Stomach (tissue), 9 donors: ENCODE data around the gene FURIN. TPM values are rescaled to one million over a fixed set of nuclear protein-coding genes. Genes with fewer than 3 reads are reported as not detected.

ENCODE experiments used
- DNase-seq, 2 donors: peaks; one replicate each; pipeline versions ENCODE4 v3.0.0 to v3.0.0-alpha.2; 2013 to 2019
- H3K27ac ChIP-seq, 5 donors: fragments of 200-600 bp in 4 of 5; sonication (generic) in 4 of 5; one replicate each; pipeline ENCODE4 v1.5.1; 2013 to 2019; ENCODE audit warnings: mild to moderate bottlenecking in 1 of 5, moderate library complexity in 1 of 5
- H3K27me3 ChIP-seq, 3 donors: fragments of 200-600 bp; sonication (generic); one replicate each; pipeline ENCODE4 v1.5.1; 2017 to 2019; ENCODE audit warnings: mixed run types in 1 of 3
- H3K36me3 ChIP-seq, 4 donors: fragments of 200-600 bp; sonication (generic); 1 replicate in 3 of 4; 2 replicates in 1 of 4; pipeline ENCODE4 v1.5.1; 2016 to 2019
- H3K4me1 ChIP-seq, 4 donors: fragments of 200-600 bp; sonication (generic); one replicate each; pipeline ENCODE4 v1.5.1; 2016 to 2019
- H3K4me3 ChIP-seq, 4 donors: fragments of 200-600 bp; sonication (generic) in 3 of 4; one replicate each; pipeline ENCODE4 v1.5.1; 2016 to 2019; ENCODE audit warnings: mild to moderate bottlenecking in 1 of 4
- H3K9me3 ChIP-seq, 4 donors: fragments of 200-600 bp; sonication (generic); one replicate each; pipeline ENCODE4 v1.5.1; 2016 to 2019
- EP300 ChIP-seq: sonication (generic); formaldehyde crosslinking; IDR thresholded peaks from one replicate; pipeline ENCODE4 v1.6.1; 2017; ENCODE audit warnings: antibody characterized with exemption
- POLR2A ChIP-seq, 4 donors: fragments of 450-650 bp; IDR thresholded peaks; one replicate each; pipeline ENCODE4 v1.6.1; 2016; ENCODE audit warnings: antibody characterized with exemption in 4 of 4, control low read depth in 2 of 4, mild to moderate bottlenecking in 1 of 4, moderate library complexity in 1 of 4
- POLR2AphosphoS5 ChIP-seq, 3 donors: sonication (generic); formaldehyde crosslinking; IDR thresholded peaks; one replicate each; pipeline ENCODE4 v1.6.1; 2016; ENCODE audit warnings: antibody characterized with exemption in 3 of 3
- WGBS, 5 donors: extraction: QIAGEN DNeasy Blood & Tissue Kit in 3 of 5; methylation state at CpG; one replicate each; pipeline versions ENCODE4 v1.1.5 to v1.1.7; 2013 to 2018; 5-methylcytosine and 5-hydroxymethylcytosine counted together
- intact Hi-C: fragments of 100-400 bp; cut with DNase I; formaldehyde crosslinking; loops from one replicate; pipeline ENCODE4 v1.15.1; 2023; ENCODE audit warnings: low total_unique reads
- polyA plus RNA-seq, 3 donors: library from polyadenylated mRNA; stranded (reverse); fragments of 200-250 nt; gene quantifications; one replicate each; pipeline ENCODE4 v1.2.3, GENCODE V29; 2013
- total RNA-seq, 5 donors: library from RNA; depleted of rRNA; stranded (reverse); fragments of >200 nt; gene quantifications; one replicate each; pipeline versions ENCODE4 v1.1.0 to v1.2.3, GENCODE V29; 2014 to 2016
- TF ChIP-seq, protein P1 (sequence below), 7 experiments: fragments of 450-650 bp in 4 of 7; fragments of 200-600 bp in 3 of 7; sonication (generic) in 3 of 7; IDR thresholded peaks; one replicate each; pipeline ENCODE4 v1.5.1; 2016 to 2019; ENCODE audit warnings: antibody characterized with exemption in 7 of 7, control low read depth in 2 of 7, mild to moderate bottlenecking in 1 of 7
- donor health status: healthy with polysubstance abuse.
- donor health status: Bipolar disorder and iron deficiency.
- donor health status: healthy.

FURIN gene
- total and polyA plus RNA-seq, 8 donors: 13.7 to 81.1 (median 43.2) TPM

GRCh38 chr15:90836296-90836871 is 32.0 kb upstream of the FURIN start:
- TF ChIP-seq EP300 (no peak), POLR2A (IDR thresholded peaks at IDR 0.05) (no peak), POLR2AphosphoS5 (IDR thresholded peaks at IDR 0.05) (no peak)
- TF ChIP-seq, protein P1, sequence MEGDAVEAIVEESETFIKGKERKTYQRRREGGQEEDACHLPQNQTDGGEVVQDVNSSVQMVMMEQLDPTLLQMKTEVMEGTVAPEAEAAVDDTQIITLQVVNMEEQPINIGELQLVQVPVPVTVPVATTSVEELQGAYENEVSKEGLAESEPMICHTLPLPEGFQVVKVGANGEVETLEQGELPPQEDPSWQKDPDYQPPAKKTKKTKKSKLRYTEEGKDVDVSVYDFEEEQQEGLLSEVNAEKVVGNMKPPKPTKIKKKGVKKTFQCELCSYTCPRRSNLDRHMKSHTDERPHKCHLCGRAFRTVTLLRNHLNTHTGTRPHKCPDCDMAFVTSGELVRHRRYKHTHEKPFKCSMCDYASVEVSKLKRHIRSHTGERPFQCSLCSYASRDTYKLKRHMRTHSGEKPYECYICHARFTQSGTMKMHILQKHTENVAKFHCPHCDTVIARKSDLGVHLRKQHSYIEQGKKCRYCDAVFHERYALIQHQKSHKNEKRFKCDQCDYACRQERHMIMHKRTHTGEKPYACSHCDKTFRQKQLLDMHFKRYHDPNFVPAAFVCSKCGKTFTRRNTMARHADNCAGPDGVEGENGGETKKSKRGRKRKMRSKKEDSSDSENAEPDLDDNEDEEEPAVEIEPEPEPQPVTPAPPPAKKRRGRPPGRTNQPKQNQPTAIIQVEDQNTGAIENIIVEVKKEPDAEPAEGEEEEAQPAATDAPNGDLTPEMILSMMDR (IDR thresholded peaks at IDR 0.05): no peak
- no peaks in the 10 kb centered on the region for H3K27me3 ChIP-seq
- DNase-seq: no peak

GRCh38 chr15:90837094-90837493 is 31.3 kb upstream of the FURIN start:
- Histone ChIP-seq H3K9me3 (no peaks in the 10 kb centered on the region), H3K27ac (no peak overlapping the region), H3K27me3 (no peaks in the 10 kb centered on the region), H3K4me1 (peaks cover 12 to 32% (median 22%) of the 10 kb centered on the region in 4 donors), H3K36me3 (no peaks in the 10 kb centered on the region), H3K4me3 (no peak overlapping the region)
- no peak for TF ChIP-seq EP300
- TF ChIP-seq, protein P1 (IDR thresholded peaks at IDR 0.05): no peak
- no peak for DNase-seq
- intact Hi-C loops: no loop called here
- WGBS, 5 donors: 80 to 90% (median 86%) methylated on average over 11 of the region's 11 CpGs

More at GRCh38 chr15:90836296-90836871, 32.0 kb upstream of the FURIN start:
- no peak overlapping the region for H3K27ac ChIP-seq
- intact Hi-C loops: no loop called here
- WGBS, 5 donors: 60 to 80% (median 76%) methylated on average over 7 of the region's 7 CpGs
- no peaks in the 10 kb centered on the region for H3K9me3 ChIP-seq
- H3K4me1 ChIP-seq: peaks cover 12 to 32% (median 22%) of the 10 kb centered on the region in 4 donors
- H3K36me3 ChIP-seq: no peaks in the 10 kb centered on the region
- H3K4me3 ChIP-seq: no peak overlapping the region

DNA sequence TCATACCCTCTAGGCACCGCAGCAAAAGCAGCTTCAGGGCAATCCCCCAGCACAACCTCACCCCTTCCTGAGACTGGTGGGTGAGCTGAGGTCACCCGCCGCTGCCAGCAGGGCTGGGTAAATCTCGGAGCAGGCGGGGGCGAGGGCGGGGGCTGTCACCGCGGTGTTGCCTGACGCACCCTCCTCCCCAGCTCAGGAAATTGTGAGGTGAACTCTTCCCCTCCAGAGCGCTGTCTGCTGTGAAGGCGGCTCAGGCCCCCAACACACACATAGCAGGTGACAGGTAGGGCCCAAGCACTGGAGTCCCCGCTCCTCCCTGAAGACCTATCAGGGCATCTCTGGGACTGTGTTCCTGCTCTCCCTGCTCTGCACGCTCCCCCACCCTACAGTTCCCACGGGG is 30.2 kb upstream of the FURIN start:
- Histone ChIP-seq H3K27ac (no peak overlapping the region), H3K36me3 (no peaks in the 10 kb centered on the region), H3K27me3 (no peaks in the 10 kb centered on the region), H3K9me3 (no peaks in the 10 kb centered on the region), H3K4me3 (no peak overlapping the region), H3K4me1 (peaks cover 12 to 32% (median 22%) of the 10 kb centered on the region in 4 donors)
- WGBS, 5 donors: 48 to 83% (median 49%) methylated on average over 3 to 15 of the region's 15 CpGs
- TF ChIP-seq EP300 (no peak), POLR2A (IDR thresholded peaks at IDR 0.05) (no peak)
- intact Hi-C loops: no loop called here
- DNase-seq: peak in 1 of 2 donors; percentile 75

DNA sequence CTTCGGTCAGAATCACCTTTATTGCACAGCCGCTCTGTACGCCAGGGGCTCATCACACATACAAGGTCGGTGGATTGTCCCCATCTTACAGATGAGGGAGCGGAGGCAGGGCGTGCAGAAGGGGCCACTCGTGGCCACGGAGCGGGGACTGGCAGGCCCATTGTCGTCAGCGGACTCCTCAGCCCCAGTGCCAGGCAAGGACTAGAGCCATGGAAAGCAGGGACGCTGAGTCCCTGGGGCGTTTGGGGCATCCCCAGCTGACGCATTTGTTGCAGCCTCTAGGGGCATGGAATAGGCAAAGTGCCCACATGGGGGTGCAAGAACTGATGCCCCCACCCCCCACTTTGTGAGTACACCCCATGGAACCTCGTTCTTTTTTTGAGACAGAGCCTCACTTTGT is 29.8 kb upstream of the FURIN start:
- H3K4me3 ChIP-seq: no peak overlapping the region
- DNase-seq: no peak
- WGBS, 5 donors: 74 to 86% (median 84%) methylated on average over 15 of the region's 15 CpGs
- H3K9me3 ChIP-seq: no peaks in the 10 kb centered on the region
- TF ChIP-seq EP300 (no peak), POLR2A (IDR thresholded peaks at IDR 0.05) (no peak), POLR2AphosphoS5 (IDR thresholded peaks at IDR 0.05) (no peak)
- TF ChIP-seq, protein P1 (IDR thresholded peaks at IDR 0.05): no peak
- H3K4me1 ChIP-seq: peaks cover 12 to 32% (median 22%) of the 10 kb centered on the region in 4 donors
- intact Hi-C loops: no loop called here
- no peaks in the 10 kb centered on the region for H3K27me3 ChIP-seq
- no peaks in the 10 kb centered on the region for H3K36me3 ChIP-seq
- no peak overlapping the region for H3K27ac ChIP-seq
